Occipital lobe (tissue), 2 donors: ENCODE data around the gene MRPL30. TPM values are rescaled to one million over a fixed set of nuclear protein-coding genes. Genes with fewer than 3 reads are reported as not detected.
A peak's percentile ranks its signal among the peaks of the same experiment; 100 is the strongest.
"Not testable (repeated sequence)": the region's sequence is repeated elsewhere in the genome, so short reads cannot be mapped to it uniquely, and the experiment has no call there.

ENCODE experiments used
- DNase-seq: peaks from one replicate; lab custom pipeline; 2025; lab: John Stamatoyannopoulos, UW
- total RNA-seq: library from RNA; depleted of rRNA; stranded (reverse); fragments of >200 nt; gene quantifications from one replicate; pipeline ENCODE4 v1.2.3, GENCODE V29; 2014

The MRPL30 gene
- 77.8 TPM for total RNA-seq

- peak; percentile 90 for DNase-seq
These were observed at the start of gene MRPL30, which contains the start of gene MITD1 for GRCh38 chr2:99180755-99181623. TSS of gene MRPL30 (plus strand) at chr2:99181184. CDS start at chr2:99186204, 5,020 bp downstream. TSS of gene MITD1 (minus strand) at chr2:99181058. CDS start at chr2:99180981, 77 bp downstream.

GRCh38 chr2:99135044-99135556, 45.9 kb upstream of the MRPL30 start:
- DNase-seq, result not testable (repeated sequence)

GRCh38 chr2:99139003-99139402, 42.0 kb upstream of the MRPL30 start:
- DNase-seq, result no peak

GRCh38 chr2:99140056-99140859, 40.7 kb upstream of the MRPL30 start:
- no peak for DNase-seq

GRCh38 chr2:99140860-99141109, 40.2 kb upstream of the MRPL30 start:
- no peak for DNase-seq

- DNase-seq, result peak; percentile 94
These were observed 39.6 kb upstream of the MRPL30 start, which contains the start of gene C2orf15 for GRCh38 chr2:99141110-99142108. TSS of gene C2orf15 (plus strand) at chr2:99141707. CDS start at chr2:99150559, 8,852 bp downstream.

GRCh38 chr2:99150706-99151105, 30.3 kb upstream of the MRPL30 start:
- DNase-seq, result no peak

- no peak for DNase-seq
These were observed 28.6 kb upstream of the MRPL30 start for GRCh38 chr2:99152199-99152895.

- DNase-seq, result no peak
These were observed 26.9 kb upstream of the MRPL30 start for GRCh38 chr2:99153921-99154604.

- peak; percentile 86 for DNase-seq
These were observed 26.1 kb upstream of the MRPL30 start, which contains the start of the genes LIPT1 and TSGA10 for GRCh38 chr2:99154643-99155536. TSS of gene LIPT1 (plus strand) at chr2:99154967. CDS start at chr2:99161958, 6,991 bp downstream. TSS of gene TSGA10 (minus strand) at chr2:99154942. CDS start at chr2:99109439, 45,503 bp downstream.

GRCh38 chr2:99156891-99157290, 24.1 kb upstream of the MRPL30 start:
- no peak for DNase-seq

GRCh38 chr2:99158599-99158998, 22.4 kb upstream of the MRPL30 start:
- no peak for DNase-seq

- DNase-seq, result no peak
These were observed 21.4 kb upstream of the MRPL30 start for GRCh38 chr2:99159594-99159993.

- no peak for DNase-seq
These were observed 14.8 kb upstream of the MRPL30 start for GRCh38 chr2:99166218-99166617.

GRCh38 chr2:99169534-99169933, 11.4 kb upstream of the MRPL30 start:
- DNase-seq, result no peak

- no peak for DNase-seq
These were observed 9.4 kb upstream of the MRPL30 start for GRCh38 chr2:99171377-99172140.

GRCh38 chr2:99181624-99182000, 628 bp downstream of the MRPL30 start:
- DNase-seq, result no peak

- DNase-seq, result no peak
These were observed 2.0 kb downstream of the MRPL30 start for GRCh38 chr2:99183025-99183424.
